GM19193 (cell line): Measurements from ENCODE around the gene PRRT1.

Experiments used
- POLR2A ChIP-seq: IDR thresholded peaks from 4 replicates; pipeline ENCODE4 v1.6.1; 2011; ENCODE audit not compliant: insufficient read depth, insufficient read length; ENCODE audit errors: extremely low read depth

Gene PRRT1

GRCh38 chr6:32108727-32109113 lies 43.0 kb downstream of the PRRT1 start:
- TF ChIP-seq POLR2A: no peak

DNA sequence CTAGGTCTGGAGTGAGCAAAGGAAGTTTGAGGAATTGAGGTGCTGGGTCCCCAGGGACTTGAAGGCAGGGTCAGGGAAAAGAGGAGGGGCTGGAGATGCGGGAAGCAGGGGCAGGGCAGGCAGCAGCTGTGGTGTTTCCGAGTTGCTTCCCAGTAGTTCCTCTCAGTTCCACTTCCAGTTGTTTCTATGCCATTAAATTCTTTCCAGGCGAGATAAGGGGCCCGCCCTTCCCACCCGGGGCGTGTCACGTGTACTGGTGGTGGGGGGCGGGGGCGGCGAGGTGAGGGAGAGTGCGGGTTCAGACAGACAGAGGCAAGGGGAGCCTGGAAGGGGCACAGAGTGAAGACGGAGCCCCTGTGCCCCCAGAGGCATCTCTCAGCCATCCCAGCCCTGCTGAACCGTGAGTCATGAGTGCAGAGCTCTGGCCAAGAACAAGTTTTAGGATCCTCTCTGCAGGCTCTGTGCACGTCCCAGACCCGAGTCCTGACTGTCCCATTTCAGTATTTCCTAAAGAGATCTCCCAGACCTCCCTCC lies 43.6 kb downstream of the PRRT1 start:
- no peak for TF ChIP-seq POLR2A

GRCh38 chr6:32107406-32107805 lies 44.3 kb downstream of the PRRT1 start:
- TF ChIP-seq POLR2A: no peak

DNA sequence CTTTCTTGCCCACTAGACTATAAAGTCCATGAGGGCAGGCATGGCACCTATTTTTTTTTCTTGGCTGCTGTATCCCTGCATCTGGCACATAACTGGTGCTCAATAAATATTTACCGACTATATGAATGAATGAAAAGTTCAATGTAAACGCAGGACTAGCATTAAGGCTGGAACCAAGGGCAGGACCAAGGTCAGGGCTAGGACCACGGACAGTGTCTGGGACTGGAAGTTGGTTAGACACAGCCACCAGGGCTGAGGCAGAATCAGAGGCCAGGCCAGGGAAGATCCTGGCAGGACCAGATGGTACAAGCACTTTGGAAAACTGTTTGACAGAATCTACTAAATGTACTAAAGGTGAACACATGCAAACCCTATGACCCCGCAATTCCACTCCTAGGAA lies 46.3 kb downstream of the PRRT1 start:
- TF ChIP-seq POLR2A: no peak

DNA sequence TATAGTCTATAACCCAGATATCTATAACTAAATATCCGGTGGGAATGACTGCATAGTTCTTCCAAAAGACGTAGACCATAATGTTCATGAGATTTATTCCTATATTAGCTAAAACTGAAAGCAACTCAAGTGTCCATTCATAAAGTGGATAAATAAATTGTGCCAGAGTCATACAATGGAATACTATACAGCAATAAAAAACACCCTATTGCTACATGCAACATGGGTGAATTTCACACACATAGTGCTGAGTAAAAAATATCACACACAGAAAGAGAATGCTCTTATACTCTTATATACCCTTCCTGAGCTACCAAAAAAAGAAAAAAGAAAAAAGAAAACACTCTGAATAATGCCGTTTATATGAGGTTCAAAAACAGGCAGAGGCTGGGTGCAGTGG lies 49.5 kb downstream of the PRRT1 start:
- TF ChIP-seq POLR2A: no peak
